AG04450 (cell line): ENCODE results near the gene FBXW5. TPM values are rescaled to one million over a fixed set of nuclear protein-coding genes. Genes with fewer than 3 reads are reported as not detected.

Source experiments
- CTCF ChIA-PET: fragments of 300-600, 350-600 bp; formaldehyde crosslinking; extraction: SDS; loops from one replicate; lab custom pipeline; 2022; ENCODE audit warnings: antibody characterized with exemption, inconsistent platforms; lab: Charles Lee
- POLR2A ChIA-PET: fragments of 350-600 bp; formaldehyde crosslinking; extraction: SDS; loops from one replicate; lab custom pipeline; 2021; ENCODE audit warnings: antibody characterized with exemption, inconsistent platforms; lab: Yijun Ruan, JAX
- DNase-seq: peaks from one replicate; pipeline ENCODE4 v3.0.0-alpha.2; 2011; ENCODE audit warnings: low read depth, low spot score
- H3K27ac ChIP-seq: one replicate; pipeline ENCODE4 v1.5.1; 2012; ENCODE audit warnings: low read depth, low read length, control low read depth
- H3K27me3 ChIP-seq: one replicate; pipeline ENCODE4 v1.6.0; 2012; ENCODE audit warnings: low read length; ENCODE audit not compliant: control insufficient read depth, insufficient read depth
- H3K4me3 ChIP-seq: 2 replicates; pipeline ENCODE4 v1.5.1; 2011; ENCODE audit warnings: mild to moderate bottlenecking, low read depth, low read length, control low read depth
- H3K9me3 ChIP-seq: 2 replicates; pipeline ENCODE4 v1.5.1; 2012; ENCODE audit warnings: low read length; ENCODE audit not compliant: control insufficient read depth, insufficient read depth
- CTCF ChIP-seq: IDR thresholded peaks from 2 replicates; pipeline ENCODE4 v1.5.1; 2011; ENCODE audit warnings: low read depth, low read length, control low read depth, inconsistent platforms
- polyA plus RNA-seq: library from polyadenylated mRNA; depleted of rRNA; stranded (reverse); fragments of >200 nt; gene quantifications from 2 replicates; pipeline ENCODE4 v1.2.3, GENCODE V29; 2011

FBXW5 gene
- polyA plus RNA-seq, 1 experiment, result 31.2 TPM

DNA sequence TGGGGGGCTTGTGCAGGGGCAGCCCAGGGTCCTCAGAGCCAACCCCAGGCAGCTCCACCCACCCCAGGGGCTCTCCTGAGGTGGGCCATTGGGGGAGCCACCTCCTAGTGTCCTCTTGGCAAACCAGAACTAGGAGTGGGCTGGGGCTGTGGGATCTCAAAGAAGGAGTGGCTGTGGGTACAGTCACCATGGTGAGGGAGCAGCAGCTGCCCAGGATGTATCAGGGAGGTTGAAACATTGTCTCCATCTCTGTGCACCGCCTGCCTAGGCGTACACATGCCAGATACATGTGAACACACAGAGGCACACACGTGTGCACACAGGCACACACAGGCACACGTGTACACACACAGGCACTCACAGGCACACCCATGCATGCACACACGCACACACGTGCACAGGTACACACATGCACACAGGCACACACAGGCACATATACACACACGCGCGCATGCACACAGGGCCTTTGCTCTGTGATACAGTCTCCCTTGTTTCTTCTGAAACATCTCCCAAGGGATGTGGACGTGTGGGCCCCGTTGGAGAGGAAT, 18.2 kb upstream of the FBXW5 start:
- Histone ChIP-seq H3K9me3 (no peaks in the 10 kb centered on the region; the same call in 1 of the 2 replicates), H3K27me3 (peaks cover 22% of the 10 kb centered on the region), H3K27ac (no peak overlapping the region), H3K4me3 (no peak overlapping the region)
- DNase-seq, result no peak
- no peak for TF ChIP-seq CTCF
- CTCF ChIA-PET, result interaction anchor here (1.4 kb wide), 1 partner anchor 15 kb away, joined by 3 read pairs; no protein-coding TSS in a partner anchor
- POLR2A ChIA-PET, result no interaction called here

GRCh38 chr9:136962163-136962562, 17.6 kb upstream of the FBXW5 start:
- Histone ChIP-seq H3K9me3 (no peaks in the 10 kb centered on the region; the same call in 1 of the 2 replicates), H3K4me3 (no peak overlapping the region), H3K27ac (no peak overlapping the region), H3K27me3 (peaks cover 22% of the 10 kb centered on the region)
- POLR2A ChIA-PET, result no interaction called here
- no peak for TF ChIP-seq CTCF
- CTCF ChIA-PET, result interaction anchor here (1.4 kb wide), 1 partner anchor 14 kb away, joined by 3 read pairs; no protein-coding TSS in a partner anchor
- no peak for DNase-seq

GRCh38 chr9:136961279-136962065, 16.9 kb upstream of the FBXW5 start:
- no peak for TF ChIP-seq CTCF
- Histone ChIP-seq H3K4me3 (no peak overlapping the region), H3K27me3 (peaks cover 24% of the 10 kb centered on the region), H3K27ac (no peak overlapping the region), H3K9me3 (no peaks in the 10 kb centered on the region; the same call in 1 of the 2 replicates)
- POLR2A ChIA-PET, result no interaction called here
- CTCF ChIA-PET, result interaction anchor here (1.4 kb wide), 1 partner anchor 13 kb away, joined by 3 read pairs; no protein-coding TSS in a partner anchor
- no peak for DNase-seq

- TF ChIP-seq CTCF, result no peak
Measured at GRCh38 chr9:136960938-136961275, 16.4 kb upstream of the FBXW5 start.

More at GRCh38 chr9:136960938-136961275, 16.4 kb upstream of the FBXW5 start:
- peaks cover 22% of the 10 kb centered on the region for H3K27me3 ChIP-seq
- H3K4me3 ChIP-seq, result no peak overlapping the region
- CTCF ChIA-PET, result no interaction called here
- DNase-seq, result no peak
- no peak overlapping the region for H3K27ac ChIP-seq
- H3K9me3 ChIP-seq, result no peaks in the 10 kb centered on the region; the same call in 1 of the 2 replicates
- POLR2A ChIA-PET, result no interaction called here
